Measurements from ENCODE around the gene CREG2. TPM values are rescaled to one million over a fixed set of nuclear protein-coding genes. Genes with fewer than 3 reads are reported as not detected.
A peak's percentile ranks its signal among the peaks of the same experiment; 100 is the strongest.

The CREG2 gene
- total and polyA plus RNA-seq, 2 experiments from 2014 or later, result 1.7 to 2.6 TPM

DNA sequence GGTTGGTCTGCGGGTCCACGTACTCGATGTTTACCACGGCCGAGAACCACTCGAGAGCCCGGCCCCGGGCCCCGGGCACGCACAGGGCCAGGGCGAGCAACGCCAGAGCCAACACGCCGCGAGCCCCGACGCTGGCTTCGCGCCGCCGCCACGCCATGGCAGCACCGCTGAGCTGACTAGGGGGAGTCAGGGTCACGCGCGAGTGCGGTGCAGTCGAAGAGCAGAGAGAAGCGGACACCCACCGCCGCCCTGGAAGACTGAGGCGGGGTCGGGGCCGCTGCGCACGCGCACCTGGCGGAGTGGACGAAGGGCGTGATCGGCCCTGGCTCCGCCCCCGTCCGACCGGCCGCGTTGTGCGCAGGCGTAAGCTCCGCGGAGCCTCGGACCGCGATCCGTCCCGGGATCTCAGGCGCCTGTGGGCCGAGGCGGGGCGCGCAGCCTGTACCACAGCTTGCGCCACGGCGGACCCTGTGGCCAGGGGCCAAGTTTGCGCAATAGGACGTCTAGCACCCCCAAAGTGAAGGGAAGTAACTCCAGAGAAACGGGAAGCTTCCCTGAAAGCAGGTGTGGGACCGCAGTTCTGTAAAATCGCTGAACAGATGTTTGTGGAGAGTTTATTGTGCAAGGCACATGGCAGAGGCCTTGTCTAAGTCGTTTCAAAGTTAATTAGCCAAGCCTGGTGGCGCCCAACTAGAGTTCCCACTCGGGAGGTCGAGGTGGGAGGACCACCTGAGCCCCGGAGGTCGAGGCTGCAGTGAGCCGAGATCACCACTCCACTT is 78.7 kb downstream of the CREG2 start, which contains the start of gene RNF149:
Gene RNF149 (minus strand): TSS at position 270 of the 779 bp plus-strand sequence. CDS start 113 bp downstream, at position 157.
- Histone ChIP-seq H3K27ac (ENCODE audit: low read depth) (no peak within 1 kb of the TSS), H3K9me2 (ENCODE audit: insufficient read depth) (no peaks in the 10 kb centered on the region), H3K4me2 (peak within 1 kb of the TSS; percentile 98), H2AFZ (peak within 1 kb of the TSS; percentile 94), H3K4me3 (peak within 1 kb of the TSS; percentile 92), H3F3A (replicated peaks; ENCODE audit: low read depth) (peaks cover 4% of the 10 kb centered on the region; the same call in 1 of the 2 replicates), H3K4me1 (ENCODE audit: insufficient read depth) (peaks cover 13% of the 10 kb centered on the region), H3K79me2 (replicated peaks; ENCODE audit: insufficient read depth) (peaks cover 48% of the 10 kb centered on the region), H3K36me3 (ENCODE audit: insufficient read depth) (no peaks in the 10 kb centered on the region), H3K27me3 (ENCODE audit: insufficient read depth) (peaks cover 11% of the 10 kb centered on the region), H4K20me1 (replicated peaks; ENCODE audit: insufficient read depth) (peaks cover 38% of the 10 kb centered on the region)
- H3K27me3 Mint-ChIP-seq (ENCODE audit: insufficient read depth, low read depth, poor library complexity), result peaks cover 4% of the 10 kb centered on the region
- peak within 1 kb of the TSS; percentile 50; the same call in 1 of the 2 replicates for H3K27ac Mint-ChIP-seq
- no peaks in the 10 kb centered on the region for H3K9me3 Mint-ChIP-seq
- H3K4me3 Mint-ChIP-seq, result peak within 1 kb of the TSS; percentile 90
- H3K4me1 Mint-ChIP-seq, result peaks cover 30% of the 10 kb centered on the region
- peak; percentile 92 for DNase-seq (ENCODE audit: low spot score)
- peak; percentile 90 for ATAC-seq
- peaks cover 3% of the 10 kb centered on the region; the same call in 1 of the 3 replicates for H3K36me3 Mint-ChIP-seq (ENCODE audit: low read depth)
- TF ChIP-seq STAT1 (IDR thresholded peaks at IDR 0.05; ENCODE audit: unreplicated experiment) (no peak), ETS1 (IDR thresholded peaks at IDR 0.05) (peak; percentile 31; the same call in 1 of the 2 replicates), EZH2phosphoT487 (IDR thresholded peaks at IDR 0.05; ENCODE audit: unreplicated experiment) (no peak), POLR2AphosphoS5 (IDR thresholded peaks at IDR 0.05; ENCODE audit: low read depth) (peak; percentile 95), ZNF114 (CRISPR knock-in tag; IDR thresholded peaks at IDR 0.05) (no peak)
- TF ChIP-seq, protein P1, sequence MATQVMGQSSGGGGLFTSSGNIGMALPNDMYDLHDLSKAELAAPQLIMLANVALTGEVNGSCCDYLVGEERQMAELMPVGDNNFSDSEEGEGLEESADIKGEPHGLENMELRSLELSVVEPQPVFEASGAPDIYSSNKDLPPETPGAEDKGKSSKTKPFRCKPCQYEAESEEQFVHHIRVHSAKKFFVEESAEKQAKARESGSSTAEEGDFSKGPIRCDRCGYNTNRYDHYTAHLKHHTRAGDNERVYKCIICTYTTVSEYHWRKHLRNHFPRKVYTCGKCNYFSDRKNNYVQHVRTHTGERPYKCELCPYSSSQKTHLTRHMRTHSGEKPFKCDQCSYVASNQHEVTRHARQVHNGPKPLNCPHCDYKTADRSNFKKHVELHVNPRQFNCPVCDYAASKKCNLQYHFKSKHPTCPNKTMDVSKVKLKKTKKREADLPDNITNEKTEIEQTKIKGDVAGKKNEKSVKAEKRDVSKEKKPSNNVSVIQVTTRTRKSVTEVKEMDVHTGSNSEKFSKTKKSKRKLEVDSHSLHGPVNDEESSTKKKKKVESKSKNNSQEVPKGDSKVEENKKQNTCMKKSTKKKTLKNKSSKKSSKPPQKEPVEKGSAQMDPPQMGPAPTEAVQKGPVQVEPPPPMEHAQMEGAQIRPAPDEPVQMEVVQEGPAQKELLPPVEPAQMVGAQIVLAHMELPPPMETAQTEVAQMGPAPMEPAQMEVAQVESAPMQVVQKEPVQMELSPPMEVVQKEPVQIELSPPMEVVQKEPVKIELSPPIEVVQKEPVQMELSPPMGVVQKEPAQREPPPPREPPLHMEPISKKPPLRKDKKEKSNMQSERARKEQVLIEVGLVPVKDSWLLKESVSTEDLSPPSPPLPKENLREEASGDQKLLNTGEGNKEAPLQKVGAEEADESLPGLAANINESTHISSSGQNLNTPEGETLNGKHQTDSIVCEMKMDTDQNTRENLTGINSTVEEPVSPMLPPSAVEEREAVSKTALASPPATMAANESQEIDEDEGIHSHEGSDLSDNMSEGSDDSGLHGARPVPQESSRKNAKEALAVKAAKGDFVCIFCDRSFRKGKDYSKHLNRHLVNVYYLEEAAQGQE (IDR thresholded peaks at IDR 0.05; ENCODE audit: unreplicated experiment), result no peak

DNA sequence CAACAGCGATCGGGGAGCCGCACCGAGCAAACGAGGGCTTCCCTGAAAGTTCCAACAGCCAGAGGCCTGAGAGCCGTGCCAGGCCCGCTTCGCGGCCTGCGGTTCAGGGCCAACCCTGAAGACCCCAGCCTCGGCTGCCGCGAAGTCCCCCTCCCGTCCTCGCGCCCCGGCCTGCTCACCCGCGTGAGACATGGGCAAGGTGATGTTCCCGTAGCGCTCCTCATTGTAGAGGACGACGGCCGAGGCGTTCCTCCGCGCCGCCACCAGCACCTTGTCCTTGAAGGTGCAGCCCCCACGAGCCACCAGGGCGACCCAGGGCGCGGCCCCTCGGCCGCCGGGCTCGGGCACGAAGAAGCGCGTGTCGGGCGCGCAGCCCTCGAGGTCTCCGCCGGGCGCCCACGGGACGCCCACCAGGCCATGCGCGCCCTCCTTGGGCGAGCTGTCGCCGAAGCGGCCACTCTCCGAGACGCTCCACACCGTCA is 79.3 kb downstream of the CREG2 start:
- Histone ChIP-seq H3K9me2 (ENCODE audit: insufficient read depth) (no peaks in the 10 kb centered on the region), H3K4me1 (ENCODE audit: insufficient read depth) (peaks cover 13% of the 10 kb centered on the region), H4K20me1 (replicated peaks; ENCODE audit: insufficient read depth) (peaks cover 38% of the 10 kb centered on the region), H3K27me3 (ENCODE audit: insufficient read depth) (peaks cover 11% of the 10 kb centered on the region), H3K4me2 (peak overlapping the region; percentile 98), H2AFZ (peak overlapping the region; percentile 88), H3F3A (replicated peaks; ENCODE audit: low read depth) (peaks cover 4% of the 10 kb centered on the region; the same call in 1 of the 2 replicates), H3K4me3 (peak overlapping the region; percentile 92), H3K36me3 (ENCODE audit: insufficient read depth) (no peaks in the 10 kb centered on the region), H3K27ac (ENCODE audit: low read depth) (no peak overlapping the region), H3K79me2 (replicated peaks; ENCODE audit: insufficient read depth) (peaks cover 53% of the 10 kb centered on the region)
- H3K4me1 Mint-ChIP-seq, result peaks cover 30% of the 10 kb centered on the region
- no peak overlapping the region for H3K27ac Mint-ChIP-seq
- ATAC-seq (peak; percentile 49), DNase-seq (ENCODE audit: low spot score) (peak; percentile 45)
- no peaks in the 10 kb centered on the region for H3K9me3 Mint-ChIP-seq
- peak overlapping the region; percentile 90 for H3K4me3 Mint-ChIP-seq
- H3K36me3 Mint-ChIP-seq (ENCODE audit: low read depth), result peaks cover 3% of the 10 kb centered on the region; the same call in 1 of the 3 replicates
- H3K27me3 Mint-ChIP-seq (ENCODE audit: insufficient read depth, low read depth, poor library complexity), result peaks cover 4% of the 10 kb centered on the region
- TF ChIP-seq POLR2AphosphoS5 (IDR thresholded peaks at IDR 0.05; ENCODE audit: low read depth), result no peak
- no peak for TF ChIP-seq NANOG (IDR thresholded peaks at IDR 0.05; ENCODE audit: borderline replicate concordance)
- TF ChIP-seq, protein P2, sequence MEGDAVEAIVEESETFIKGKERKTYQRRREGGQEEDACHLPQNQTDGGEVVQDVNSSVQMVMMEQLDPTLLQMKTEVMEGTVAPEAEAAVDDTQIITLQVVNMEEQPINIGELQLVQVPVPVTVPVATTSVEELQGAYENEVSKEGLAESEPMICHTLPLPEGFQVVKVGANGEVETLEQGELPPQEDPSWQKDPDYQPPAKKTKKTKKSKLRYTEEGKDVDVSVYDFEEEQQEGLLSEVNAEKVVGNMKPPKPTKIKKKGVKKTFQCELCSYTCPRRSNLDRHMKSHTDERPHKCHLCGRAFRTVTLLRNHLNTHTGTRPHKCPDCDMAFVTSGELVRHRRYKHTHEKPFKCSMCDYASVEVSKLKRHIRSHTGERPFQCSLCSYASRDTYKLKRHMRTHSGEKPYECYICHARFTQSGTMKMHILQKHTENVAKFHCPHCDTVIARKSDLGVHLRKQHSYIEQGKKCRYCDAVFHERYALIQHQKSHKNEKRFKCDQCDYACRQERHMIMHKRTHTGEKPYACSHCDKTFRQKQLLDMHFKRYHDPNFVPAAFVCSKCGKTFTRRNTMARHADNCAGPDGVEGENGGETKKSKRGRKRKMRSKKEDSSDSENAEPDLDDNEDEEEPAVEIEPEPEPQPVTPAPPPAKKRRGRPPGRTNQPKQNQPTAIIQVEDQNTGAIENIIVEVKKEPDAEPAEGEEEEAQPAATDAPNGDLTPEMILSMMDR (conservative IDR thresholded peaks at IDR 0.05; ENCODE audit: low read depth in 2 of 2), result no peak
- TF ChIP-seq JUNB (IDR thresholded peaks at IDR 0.05; ENCODE audit: unreplicated experiment), result no peak
- no peak for TF ChIP-seq ETS1 (IDR thresholded peaks at IDR 0.05)
- TF ChIP-seq EZH2 (IDR thresholded peaks at IDR 0.05; ENCODE audit: low read depth, unreplicated experiment), result no peak
- TF ChIP-seq STAT1 (IDR thresholded peaks at IDR 0.05; ENCODE audit: unreplicated experiment), result no peak

Data from GM23338 (cell line).